Measurements from ENCODE around the gene CHST8.

The CHST8 gene

GRCh38 chr19:33676999-33677665 lies 55.4 kb downstream of the CHST8 start:
- H3K27me3 Mint-ChIP-seq, result peaks cover 26 to 74% of the 10 kb centered on the region in 2 donors
- no peak for ATAC-seq (replicated peaks)

GRCh38 chr19:33677745-33678426 lies 56.1 kb downstream of the CHST8 start:
- no peaks in the 10 kb centered on the region for H3K4me1 Mint-ChIP-seq (ENCODE audit: low read depth in 2 of 2)
- H3K27me3 Mint-ChIP-seq, result peaks cover 24 to 74% of the 10 kb centered on the region in 2 donors
- H3K27ac Mint-ChIP-seq, result no peak overlapping the region
- ATAC-seq (replicated peaks) (no peak), DNase-seq (no peak)
- H3K9me3 Mint-ChIP-seq, result no peaks in the 10 kb centered on the region
- H3K4me3 Mint-ChIP-seq, result no peak overlapping the region
- H3K36me3 Mint-ChIP-seq (ENCODE audit: insufficient read depth), result peaks cover 3% of the 10 kb centered on the region

More at GRCh38 chr19:33676999-33677665, 55.4 kb downstream of the CHST8 start:
- no peak overlapping the region for H3K4me3 Mint-ChIP-seq
- no peak for DNase-seq
- peaks cover 4% of the 10 kb centered on the region for H3K36me3 Mint-ChIP-seq (ENCODE audit: insufficient read depth)
- H3K9me3 Mint-ChIP-seq, result no peaks in the 10 kb centered on the region
- H3K4me1 Mint-ChIP-seq (ENCODE audit: low read depth in 2 of 2), result no peaks in the 10 kb centered on the region
- H3K27ac Mint-ChIP-seq, result no peak overlapping the region

- H3K27me3 Mint-ChIP-seq, result peaks cover 22 to 74% of the 10 kb centered on the region in 2 donors
- ATAC-seq (replicated peaks) (no peak), DNase-seq (no peak)
- H3K27ac Mint-ChIP-seq, result no peak overlapping the region
- H3K4me1 Mint-ChIP-seq (ENCODE audit: low read depth in 2 of 2), result no peaks in the 10 kb centered on the region
- no peaks in the 10 kb centered on the region for H3K9me3 Mint-ChIP-seq
- no peaks in the 10 kb centered on the region for H3K36me3 Mint-ChIP-seq (ENCODE audit: insufficient read depth)
- H3K4me3 Mint-ChIP-seq, result no peak overlapping the region
Measured at GRCh38 chr19:33678796-33679585, 57.2 kb downstream of the CHST8 start.

- H3K9me3 Mint-ChIP-seq, result no peaks in the 10 kb centered on the region
- no peak for ATAC-seq (replicated peaks)
- no peak overlapping the region for H3K4me3 Mint-ChIP-seq
- H3K36me3 Mint-ChIP-seq (ENCODE audit: insufficient read depth), result no peaks in the 10 kb centered on the region
- no peaks in the 10 kb centered on the region for H3K4me1 Mint-ChIP-seq (ENCODE audit: low read depth in 2 of 2)
- no peak overlapping the region for H3K27ac Mint-ChIP-seq
- H3K27me3 Mint-ChIP-seq, result peaks cover 23 to 74% of the 10 kb centered on the region in 2 donors
- DNase-seq, result no peak
Measured at GRCh38 chr19:33679696-33680095, 57.9 kb downstream of the CHST8 start.

- ATAC-seq (replicated peaks), result no peak
- H3K36me3 Mint-ChIP-seq (ENCODE audit: insufficient read depth), result no peaks in the 10 kb centered on the region
- H3K4me3 Mint-ChIP-seq, result no peak overlapping the region
- H3K9me3 Mint-ChIP-seq, result no peaks in the 10 kb centered on the region
- peaks cover 38 to 74% of the 10 kb centered on the region in 2 donors for H3K27me3 Mint-ChIP-seq
- no peak overlapping the region for H3K27ac Mint-ChIP-seq
- no peak for DNase-seq
- no peaks in the 10 kb centered on the region for H3K4me1 Mint-ChIP-seq (ENCODE audit: low read depth in 2 of 2)
Measured at GRCh38 chr19:33681081-33681680, 59.4 kb downstream of the CHST8 start.

- no peaks in the 10 kb centered on the region for H3K4me1 Mint-ChIP-seq (ENCODE audit: low read depth in 2 of 2)
- no peaks in the 10 kb centered on the region for H3K9me3 Mint-ChIP-seq
- H3K4me3 Mint-ChIP-seq, result no peak overlapping the region
- ATAC-seq (replicated peaks) (no peak), DNase-seq (no peak)
- H3K27ac Mint-ChIP-seq, result no peak overlapping the region
- peaks cover 43 to 84% of the 10 kb centered on the region in 2 donors for H3K27me3 Mint-ChIP-seq
- H3K36me3 Mint-ChIP-seq (ENCODE audit: insufficient read depth), result no peaks in the 10 kb centered on the region
Measured at GRCh38 chr19:33683881-33684537, 62.3 kb downstream of the CHST8 start.

GRCh38 chr19:33684538-33685232 lies 62.9 kb downstream of the CHST8 start:
- Mint-ChIP-seq H3K4me1 (ENCODE audit: low read depth in 2 of 2) (no peaks in the 10 kb centered on the region), H3K9me3 (no peaks in the 10 kb centered on the region), H3K36me3 (ENCODE audit: insufficient read depth) (no peaks in the 10 kb centered on the region), H3K4me3 (no peak overlapping the region), H3K27me3 (peaks cover 40 to 84% of the 10 kb centered on the region in 2 donors), H3K27ac (no peak overlapping the region)
- DNase-seq (no peak), ATAC-seq (replicated peaks) (no peak)

- ATAC-seq (replicated peaks) (no peak), DNase-seq (no peak)
- no peaks in the 10 kb centered on the region for H3K36me3 Mint-ChIP-seq (ENCODE audit: insufficient read depth)
- no peaks in the 10 kb centered on the region for H3K9me3 Mint-ChIP-seq
- H3K4me1 Mint-ChIP-seq (ENCODE audit: low read depth in 2 of 2), result no peaks in the 10 kb centered on the region
- no peak overlapping the region for H3K4me3 Mint-ChIP-seq
- peaks cover 45 to 86% of the 10 kb centered on the region in 2 donors for H3K27me3 Mint-ChIP-seq
- H3K27ac Mint-ChIP-seq, result no peak overlapping the region
Measured at GRCh38 chr19:33685541-33685940, 63.8 kb downstream of the CHST8 start.

GRCh38 chr19:33686262-33686661 lies 64.5 kb downstream of the CHST8 start:
- DNase-seq (no peak), ATAC-seq (replicated peaks) (no peak)
- Mint-ChIP-seq H3K27ac (no peak overlapping the region), H3K36me3 (ENCODE audit: insufficient read depth) (no peaks in the 10 kb centered on the region), H3K4me1 (ENCODE audit: low read depth in 2 of 2) (no peaks in the 10 kb centered on the region), H3K4me3 (no peak overlapping the region), H3K9me3 (no peaks in the 10 kb centered on the region), H3K27me3 (peaks cover 45 to 88% of the 10 kb centered on the region in 2 donors)

- Mint-ChIP-seq H3K4me1 (ENCODE audit: low read depth in 2 of 2) (no peaks in the 10 kb centered on the region), H3K27me3 (peaks cover 45 to 88% of the 10 kb centered on the region in 2 donors), H3K27ac (no peak overlapping the region), H3K36me3 (ENCODE audit: insufficient read depth) (no peaks in the 10 kb centered on the region), H3K9me3 (no peaks in the 10 kb centered on the region), H3K4me3 (no peak overlapping the region)
- DNase-seq (no peak), ATAC-seq (replicated peaks) (no peak)
Measured at GRCh38 chr19:33686687-33687480, 65.1 kb downstream of the CHST8 start.

- H3K27me3 Mint-ChIP-seq, result peaks cover 43 to 81% of the 10 kb centered on the region in 2 donors
- DNase-seq, result no peak
- no peaks in the 10 kb centered on the region for H3K36me3 Mint-ChIP-seq (ENCODE audit: insufficient read depth)
- no peak for ATAC-seq (replicated peaks)
- no peaks in the 10 kb centered on the region for H3K4me1 Mint-ChIP-seq (ENCODE audit: low read depth in 2 of 2)
- H3K9me3 Mint-ChIP-seq, result no peaks in the 10 kb centered on the region
- H3K27ac Mint-ChIP-seq, result no peak overlapping the region
- H3K4me3 Mint-ChIP-seq, result no peak overlapping the region
Measured at GRCh38 chr19:33687481-33688170, 65.9 kb downstream of the CHST8 start.
